ENCODE measurements around the gene LRMDA. TPM values are rescaled to one million over a fixed set of nuclear protein-coding genes. Genes with fewer than 3 reads are reported as not detected.

LRMDA gene
- polyA plus RNA-seq, 3 donors: 39.8 to 59.6 (median 56.4) TPM

- Mint-ChIP-seq H3K4me3 (peak overlapping the region in 1 of 2 donors; percentile 72), H3K4me1 (peaks cover 53% of the 10 kb centered on the region), H3K36me3 (peaks cover 2 to 3% of the 10 kb centered on the region in 2 donors), H3K27me3 (ENCODE audit: low read depth in 3 of 3) (no peaks in the 10 kb centered on the region), H3K27ac (peak overlapping the region; percentile 78 to 92 (median 82)), H3K9me3 (peaks cover 0 to 7% (median 0%) of the 10 kb centered on the region in 7 donors)
- Histone ChIP-seq H3K36me3 (replicated peaks in 1 of 2; ENCODE audit: control insufficient read depth in 1 of 2, insufficient read depth in 2 of 2, low read length in 2 of 2) (no peaks in the 10 kb centered on the region), H3K27ac (ENCODE audit: low read depth in 1 of 2, low read length in 2 of 2) (peak overlapping the region; percentile 41 to 72), H3K9ac (ENCODE audit: insufficient read depth, low read length, poor library complexity, severe bottlenecking) (no peak overlapping the region), H3K79me2 (ENCODE audit: insufficient read depth, low read length) (peaks cover 7% of the 10 kb centered on the region), H2AFZ (ENCODE audit: insufficient read depth, low read depth, low read length, poor library complexity, severe bottlenecking) (peak overlapping the region; percentile 52), H3K4me1 (ENCODE audit: control insufficient read depth in 1 of 2, insufficient read depth in 2 of 2, low read length in 2 of 2) (peaks cover 61 to 66% of the 10 kb centered on the region in 2 donors), H3K9me3 (replicated peaks in 1 of 2; ENCODE audit: control insufficient read depth in 1 of 2, insufficient read depth in 1 of 2, low read length in 2 of 2) (no peaks in the 10 kb centered on the region), H3K4me2 (replicated peaks; ENCODE audit: extremely low read depth, low read length, poor library complexity, severe bottlenecking) (peak overlapping the region; percentile 37), H3K27me3 (ENCODE audit: control insufficient read depth in 2 of 2, insufficient read depth in 2 of 2, low read length in 2 of 2) (no peaks in the 10 kb centered on the region), H4K20me1 (ENCODE audit: insufficient read depth, low read length) (no peaks in the 10 kb centered on the region), H3K4me3 (replicated peaks in 1 of 3; ENCODE audit: low read depth in 2 of 3, low read length in 3 of 3) (peak overlapping the region in 1 of 3 experiments; percentile 20)
- intact Hi-C loops (cut with micrococcal nuclease): no loop called here
- peak; percentile 21 to 52 (median 50) for DNase-seq
- WGBS (ENCODE audit: insufficient coverage): 86% methylated on average over 2 of the region's 2 CpGs
- TF ChIP-seq, protein P1, sequence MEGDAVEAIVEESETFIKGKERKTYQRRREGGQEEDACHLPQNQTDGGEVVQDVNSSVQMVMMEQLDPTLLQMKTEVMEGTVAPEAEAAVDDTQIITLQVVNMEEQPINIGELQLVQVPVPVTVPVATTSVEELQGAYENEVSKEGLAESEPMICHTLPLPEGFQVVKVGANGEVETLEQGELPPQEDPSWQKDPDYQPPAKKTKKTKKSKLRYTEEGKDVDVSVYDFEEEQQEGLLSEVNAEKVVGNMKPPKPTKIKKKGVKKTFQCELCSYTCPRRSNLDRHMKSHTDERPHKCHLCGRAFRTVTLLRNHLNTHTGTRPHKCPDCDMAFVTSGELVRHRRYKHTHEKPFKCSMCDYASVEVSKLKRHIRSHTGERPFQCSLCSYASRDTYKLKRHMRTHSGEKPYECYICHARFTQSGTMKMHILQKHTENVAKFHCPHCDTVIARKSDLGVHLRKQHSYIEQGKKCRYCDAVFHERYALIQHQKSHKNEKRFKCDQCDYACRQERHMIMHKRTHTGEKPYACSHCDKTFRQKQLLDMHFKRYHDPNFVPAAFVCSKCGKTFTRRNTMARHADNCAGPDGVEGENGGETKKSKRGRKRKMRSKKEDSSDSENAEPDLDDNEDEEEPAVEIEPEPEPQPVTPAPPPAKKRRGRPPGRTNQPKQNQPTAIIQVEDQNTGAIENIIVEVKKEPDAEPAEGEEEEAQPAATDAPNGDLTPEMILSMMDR (IDR thresholded peaks at IDR 0.05): no peak
Measured at GRCh38 chr10:75956624-75957023, 525.2 kb downstream of the LRMDA start.

DNA sequence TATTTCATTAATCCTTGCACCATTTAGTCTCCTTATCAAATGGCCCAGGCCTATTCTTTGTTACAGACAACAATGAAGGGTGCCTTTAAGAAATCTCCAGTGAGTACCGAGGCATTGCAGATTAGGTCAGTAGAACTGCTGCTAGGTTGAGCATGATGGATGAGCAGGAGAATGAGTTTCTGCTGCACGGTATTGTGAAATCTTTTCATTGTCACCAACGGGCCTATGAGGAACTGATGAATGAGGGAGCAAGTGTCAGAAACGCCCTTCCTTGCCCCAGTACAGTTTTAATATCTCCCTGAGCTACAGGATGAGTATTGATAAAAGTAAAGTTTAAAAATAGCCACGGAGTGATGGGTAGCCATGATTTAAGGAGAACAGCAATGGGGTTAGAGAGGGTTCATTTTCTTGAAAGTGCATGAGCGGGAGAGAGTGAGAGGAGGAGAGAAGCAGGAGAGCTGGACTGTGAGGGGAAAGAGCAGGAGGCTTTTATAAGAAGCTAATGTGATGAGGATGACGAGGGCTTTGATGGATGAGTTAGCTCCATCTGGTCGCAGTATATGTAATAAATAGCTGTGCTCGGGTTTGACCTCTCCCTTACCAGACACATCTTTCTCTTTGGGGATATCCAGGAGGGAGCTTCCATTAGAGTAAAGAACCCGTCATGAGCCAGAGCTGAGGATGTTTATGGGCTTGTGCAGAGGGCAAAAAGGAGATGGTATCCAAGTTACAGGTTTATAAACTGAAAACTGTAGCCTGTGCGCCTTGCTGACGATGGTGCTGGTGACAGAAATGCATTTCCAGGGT lies 526.1 kb downstream of the LRMDA start:
- H4K20me1 ChIP-seq (ENCODE audit: insufficient read depth, low read length): no peaks in the 10 kb centered on the region
- intact Hi-C loops (cut with micrococcal nuclease): no loop called here
- peak overlapping the region; percentile 43 to 92 (median 73) for H3K27ac Mint-ChIP-seq
- H3K9me3 ChIP-seq (replicated peaks in 1 of 2; ENCODE audit: control insufficient read depth in 1 of 2, insufficient read depth in 1 of 2, low read length in 2 of 2): no peaks in the 10 kb centered on the region
- no peaks in the 10 kb centered on the region for H3K27me3 Mint-ChIP-seq (ENCODE audit: low read depth in 3 of 3)
- H3K4me3 Mint-ChIP-seq: peak overlapping the region in 1 of 2 donors; percentile 41
- H3K36me3 ChIP-seq (replicated peaks in 1 of 2; ENCODE audit: control insufficient read depth in 1 of 2, insufficient read depth in 2 of 2, low read length in 2 of 2): no peaks in the 10 kb centered on the region
- H3K79me2 ChIP-seq (ENCODE audit: insufficient read depth, low read length): peaks cover 7% of the 10 kb centered on the region
- WGBS (ENCODE audit: insufficient coverage): 52% methylated on average over 5 of the region's 12 CpGs
- no peak overlapping the region for H3K9ac ChIP-seq (ENCODE audit: insufficient read depth, low read length, poor library complexity, severe bottlenecking)
- peaks cover 0 to 7% (median 0%) of the 10 kb centered on the region in 7 donors for H3K9me3 Mint-ChIP-seq
- peaks cover 61 to 66% of the 10 kb centered on the region in 2 donors for H3K4me1 ChIP-seq (ENCODE audit: control insufficient read depth in 1 of 2, insufficient read depth in 2 of 2, low read length in 2 of 2)
- no peaks in the 10 kb centered on the region for H3K27me3 ChIP-seq (ENCODE audit: control insufficient read depth in 2 of 2, insufficient read depth in 2 of 2, low read length in 2 of 2)
- peak overlapping the region; percentile 5 for H3K4me2 ChIP-seq (replicated peaks; ENCODE audit: extremely low read depth, low read length, poor library complexity, severe bottlenecking)
- peak overlapping the region in 1 of 2 donors; percentile 72 for H3K27ac ChIP-seq (ENCODE audit: low read depth in 1 of 2, low read length in 2 of 2)
- peak; percentile 64 to 74 (median 65) for DNase-seq
- peaks cover 53% of the 10 kb centered on the region for H3K4me1 Mint-ChIP-seq
- peaks cover 2 to 8% of the 10 kb centered on the region in 2 donors for H3K36me3 Mint-ChIP-seq
- no peak overlapping the region for H2AFZ ChIP-seq (ENCODE audit: insufficient read depth, low read depth, low read length, poor library complexity, severe bottlenecking)
- H3K4me3 ChIP-seq (replicated peaks in 1 of 3; ENCODE audit: low read depth in 2 of 3, low read length in 3 of 3): peak overlapping the region in 1 of 3 experiments; percentile 20
- TF ChIP-seq, protein P1 (IDR thresholded peaks at IDR 0.05): no peak

Measured in CD14-positive monocyte (primary cell).